ENCODE data around the gene DOP1B.

The DOP1B gene

GRCh38 chr21:36180963-36181362, 24.3 kb downstream of the DOP1B start:
- no peak overlapping the region for H3K4me3 ChIP-seq (ENCODE audit: control insufficient read depth, low read depth, low read length)
- no peak for TF ChIP-seq CTCF (IDR thresholded peaks at IDR 0.05; ENCODE audit: control insufficient read depth, insufficient read depth, low read depth, low read length, missing control alignments)
- DNase-seq (ENCODE audit: low read depth), result no peak

DNA sequence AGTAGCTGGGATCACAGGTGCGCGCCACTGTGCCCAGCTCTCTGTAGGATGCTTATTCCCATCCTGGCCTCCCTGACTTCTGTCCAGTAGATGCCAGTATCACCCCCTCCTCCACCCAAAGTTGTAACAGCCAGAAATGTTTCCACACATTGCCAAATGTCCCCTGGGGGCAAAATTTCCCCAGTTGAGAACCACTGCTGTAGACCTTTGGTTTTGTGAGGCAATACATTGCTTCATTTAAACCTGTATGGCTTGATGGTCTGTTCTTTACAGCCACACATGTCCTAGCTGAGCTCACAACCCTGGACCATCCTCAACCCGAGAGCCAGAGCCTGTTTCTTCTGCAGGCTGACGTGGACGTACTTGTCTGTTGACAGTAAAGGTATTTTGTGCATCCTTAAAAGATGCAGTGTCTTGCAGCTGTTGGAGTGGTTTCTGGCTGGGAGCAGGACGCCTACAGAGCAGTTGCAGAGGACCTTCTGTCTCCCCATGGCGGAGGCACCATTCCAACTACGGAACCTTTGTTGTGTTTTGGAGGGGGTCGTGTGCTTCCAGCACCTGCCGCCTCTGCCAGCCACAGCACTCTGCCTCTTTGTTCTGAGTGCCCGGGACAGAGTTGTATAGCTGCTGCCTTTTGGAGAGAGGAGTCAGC, 26.6 kb downstream of the DOP1B start:
- no peak for TF ChIP-seq CTCF (IDR thresholded peaks at IDR 0.05; ENCODE audit: control insufficient read depth, insufficient read depth, low read depth, low read length, missing control alignments)
- no peak overlapping the region for H3K4me3 ChIP-seq (ENCODE audit: control insufficient read depth, low read depth, low read length)

GRCh38 chr21:36184545-36184944, 27.9 kb downstream of the DOP1B start:
- DNase-seq (ENCODE audit: low read depth), result no peak
- TF ChIP-seq CTCF (IDR thresholded peaks at IDR 0.05; ENCODE audit: control insufficient read depth, insufficient read depth, low read depth, low read length, missing control alignments), result no peak

More for the DNA sequence above, 26.6 kb downstream of the DOP1B start:
- no peak for DNase-seq (ENCODE audit: low read depth)

DNA sequence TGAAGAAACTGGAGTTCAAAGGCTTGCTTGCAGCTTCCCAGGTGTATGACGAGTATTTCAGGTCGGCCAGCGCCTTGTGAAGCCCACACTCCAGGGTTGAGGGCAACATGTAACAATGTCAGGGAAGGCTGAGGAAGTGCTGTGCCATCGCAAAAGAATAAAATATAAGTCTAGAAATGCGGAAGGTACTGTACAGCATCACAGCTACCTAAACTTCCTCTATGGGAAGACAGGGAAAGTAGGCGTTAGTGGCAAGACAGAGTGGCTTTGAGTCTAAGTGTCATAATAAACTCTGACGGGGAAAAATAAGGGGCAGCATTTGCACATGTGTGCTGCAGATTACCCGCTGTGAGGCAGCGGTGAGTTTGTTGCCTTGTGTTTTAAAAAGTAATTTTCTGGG, 28.9 kb downstream of the DOP1B start:
- DNase-seq (ENCODE audit: low read depth), result no peak
- H3K4me3 ChIP-seq (ENCODE audit: control insufficient read depth, low read depth, low read length), result no peak overlapping the region
- no peak for TF ChIP-seq CTCF (IDR thresholded peaks at IDR 0.05; ENCODE audit: control insufficient read depth, insufficient read depth, low read depth, low read length, missing control alignments)

More at GRCh38 chr21:36184545-36184944, 27.9 kb downstream of the DOP1B start:
- no peak overlapping the region for H3K4me3 ChIP-seq (ENCODE audit: control insufficient read depth, low read depth, low read length)

- TF ChIP-seq CTCF (IDR thresholded peaks at IDR 0.05; ENCODE audit: control insufficient read depth, insufficient read depth, low read depth, low read length, missing control alignments), result no peak
- no peak overlapping the region for H3K4me3 ChIP-seq (ENCODE audit: control insufficient read depth, low read depth, low read length)
- DNase-seq (ENCODE audit: low read depth), result no peak
Measured at GRCh38 chr21:36186081-36186480, 29.5 kb downstream of the DOP1B start.

DNA sequence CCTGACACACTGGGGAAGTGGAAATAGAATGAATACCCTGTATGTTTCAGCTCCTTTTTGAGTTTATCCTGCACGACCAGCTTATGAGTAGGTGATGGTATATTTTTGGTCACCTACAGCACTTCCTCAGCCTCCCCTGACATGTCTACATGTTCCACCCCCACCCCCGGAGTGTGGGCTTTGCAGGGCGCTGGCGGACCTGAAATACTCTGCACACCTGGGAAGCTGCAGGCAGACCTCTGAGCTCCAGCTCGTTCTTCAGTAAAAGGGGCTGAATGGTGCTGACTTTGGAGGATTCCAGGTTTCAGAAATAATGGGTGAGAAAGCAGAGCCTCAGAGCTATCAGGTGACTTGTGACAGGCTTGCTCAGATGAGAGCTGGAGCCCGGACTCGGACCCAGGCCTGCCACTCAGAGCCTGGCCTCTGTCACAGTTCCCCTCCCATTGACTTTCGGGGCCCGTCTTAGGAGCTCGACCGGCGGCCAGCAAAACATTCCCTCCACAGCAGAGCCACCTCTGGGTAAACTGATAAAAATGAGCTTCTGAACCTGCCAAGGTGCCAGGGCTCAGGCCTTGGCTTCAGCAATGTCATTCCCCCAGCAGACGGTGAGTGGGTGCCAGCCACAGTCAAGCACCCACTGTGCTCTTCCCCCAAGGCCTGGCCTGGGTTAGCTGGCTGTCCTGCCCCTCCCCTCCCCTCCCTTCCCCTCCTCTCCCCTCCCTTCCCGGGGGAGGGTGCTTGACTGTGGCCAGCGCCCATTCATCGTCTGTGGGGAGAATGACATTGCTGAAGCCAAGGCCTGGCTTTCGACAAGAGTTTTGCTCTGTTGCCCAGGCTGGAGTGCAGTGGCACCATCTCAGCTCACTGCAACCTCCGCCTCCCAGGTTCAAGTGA, 30.1 kb downstream of the DOP1B start:
- no peak for DNase-seq (ENCODE audit: low read depth)
- no peak overlapping the region for H3K4me3 ChIP-seq (ENCODE audit: control insufficient read depth, low read depth, low read length)
- TF ChIP-seq CTCF (IDR thresholded peaks at IDR 0.05; ENCODE audit: control insufficient read depth, insufficient read depth, low read depth, low read length, missing control alignments), result no peak
